Vein endothelial cell (primary cell): ENCODE measurements around the gene CKAP4. TPM values are rescaled to one million over a fixed set of nuclear protein-coding genes. Genes with fewer than 3 reads are reported as not detected.

ENCODE experiments used
- small RNA-seq: library from RNA; depleted of rRNA; stranded (forward); fragments of <200 nt; gene quantifications from one replicate; pipeline ENCODE3, GENCODE V24; 2012
- total RNA-seq: library from RNA; depleted of rRNA; stranded (reverse); fragments of >200 nt; gene quantifications from 2 replicates; pipeline ENCODE4 v1.2.3, GENCODE V29; 2012

CKAP4 gene
- total RNA-seq: 148 and 167 TPM in 2 replicates

GRCh38 chr12:106247674-106248311, at the start of gene CKAP4:
CKAP4 (minus strand) TSS chr12:106248020; CDS start chr12:106247851, 169 bp downstream.

Small RNA genes within 50 kb of the gene (small RNA-seq; reads per million reads assigned to genes)
- not detected for gene RNU7-94P

Other genes starting within 250 kb of the CKAP4 start
- gene NUAK1, start 109.1 kb downstream of the CKAP4 start, total RNA-seq: 84.6 and 116 TPM in 2 replicates
- 19.6 and 30.4 TPM in 2 replicates for gene TCP11L2, start 54.7 kb upstream of the CKAP4 start, total RNA-seq
- gene POLR3B, start 109.7 kb upstream of the CKAP4 start, total RNA-seq: 10.1 and 10.3 TPM in 2 replicates